Parathyroid adenoma (tissue), 2 donors: ENCODE results near the gene UGT1A9.
"Not testable (repeated sequence)": the region's sequence is repeated elsewhere in the genome, so short reads cannot be mapped to it uniquely, and the experiment has no call there.

Experiments used
- H2AFZ ChIP-seq: fragments of 300-600 bp; sonication (generic); one replicate; pipeline ENCODE4 v1.7.0; 2017; ENCODE audit warnings: antibody characterized with exemption, mild to moderate bottlenecking
- H3K27ac ChIP-seq: fragments of 300-600 bp; sonication (generic); one replicate; pipeline ENCODE4 v1.7.0; 2017
- H3K27me3 ChIP-seq: fragments of 300-600 bp; sonication (generic); one replicate; pipeline ENCODE4 v1.7.0; 2017; ENCODE audit warnings: low read length; ENCODE audit not compliant: control insufficient read depth, insufficient read depth
- H3K36me3 ChIP-seq: fragments of 300-600 bp; sonication (generic); one replicate; pipeline ENCODE4 v1.7.0; 2017; ENCODE audit warnings: low read length; ENCODE audit not compliant: control insufficient read depth, insufficient read depth
- H3K4me1 ChIP-seq: fragments of 300-600 bp; sonication (generic); one replicate; pipeline ENCODE4 v1.7.0; 2017; ENCODE audit warnings: control low read depth
- H3K4me2 ChIP-seq: fragments of 300-600 bp; sonication (generic); one replicate; pipeline ENCODE4 v1.7.0; 2017; ENCODE audit warnings: low read length
- H3K4me3 ChIP-seq: fragments of 300-600 bp; sonication (generic); one replicate; pipeline ENCODE4 v1.7.0; 2017; ENCODE audit warnings: low read depth, low read length
- H3K79me2 ChIP-seq: fragments of 300-600 bp; sonication (generic); one replicate; pipeline ENCODE4 v1.7.0; 2017; ENCODE audit warnings: control low read depth
- H3K9ac ChIP-seq: fragments of 300-600 bp; sonication (generic); one replicate; pipeline ENCODE4 v1.7.0; 2017; ENCODE audit warnings: mild to moderate bottlenecking
- H3K9me3 ChIP-seq: fragments of 300-600 bp; sonication (generic); one replicate; pipeline ENCODE4 v1.7.0; 2017; ENCODE audit warnings: low read length; ENCODE audit not compliant: control insufficient read depth
- TF ChIP-seq, protein P1 (sequence below): fragments of 300-600 bp; sonication (generic); IDR thresholded peaks from one replicate; pipeline ENCODE4 v1.7.0; 2017; ENCODE audit warnings: antibody characterized with exemption, mild to moderate bottlenecking
- donor health status: primary hyperparathyroidism.

Gene UGT1A9

DNA sequence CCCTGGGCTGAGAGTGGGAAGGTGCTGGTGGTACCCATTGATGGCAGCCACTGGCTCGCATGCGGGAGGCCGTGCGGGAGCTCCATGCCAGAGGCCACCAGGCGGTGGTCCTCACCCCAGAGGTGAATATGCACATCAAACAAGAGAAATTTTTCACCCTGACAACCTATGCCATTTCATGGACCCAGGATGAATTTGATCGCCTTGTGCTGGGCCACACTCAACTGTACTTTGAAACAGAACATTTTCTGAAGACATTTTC lies 75.5 kb downstream of the UGT1A9 start:
- Histone ChIP-seq H3K4me2 (no peak overlapping the region), H3K27ac (no peak overlapping the region), H3K9ac (no peak overlapping the region), H3K36me3 (no peaks in the 10 kb centered on the region), H3K4me1 (no peaks in the 10 kb centered on the region), H2AFZ (no peak overlapping the region), H3K9me3 (no peaks in the 10 kb centered on the region), H3K4me3 (no peak overlapping the region), H3K27me3 (no peaks in the 10 kb centered on the region), H3K79me2 (no peaks in the 10 kb centered on the region)
- TF ChIP-seq, protein P1, sequence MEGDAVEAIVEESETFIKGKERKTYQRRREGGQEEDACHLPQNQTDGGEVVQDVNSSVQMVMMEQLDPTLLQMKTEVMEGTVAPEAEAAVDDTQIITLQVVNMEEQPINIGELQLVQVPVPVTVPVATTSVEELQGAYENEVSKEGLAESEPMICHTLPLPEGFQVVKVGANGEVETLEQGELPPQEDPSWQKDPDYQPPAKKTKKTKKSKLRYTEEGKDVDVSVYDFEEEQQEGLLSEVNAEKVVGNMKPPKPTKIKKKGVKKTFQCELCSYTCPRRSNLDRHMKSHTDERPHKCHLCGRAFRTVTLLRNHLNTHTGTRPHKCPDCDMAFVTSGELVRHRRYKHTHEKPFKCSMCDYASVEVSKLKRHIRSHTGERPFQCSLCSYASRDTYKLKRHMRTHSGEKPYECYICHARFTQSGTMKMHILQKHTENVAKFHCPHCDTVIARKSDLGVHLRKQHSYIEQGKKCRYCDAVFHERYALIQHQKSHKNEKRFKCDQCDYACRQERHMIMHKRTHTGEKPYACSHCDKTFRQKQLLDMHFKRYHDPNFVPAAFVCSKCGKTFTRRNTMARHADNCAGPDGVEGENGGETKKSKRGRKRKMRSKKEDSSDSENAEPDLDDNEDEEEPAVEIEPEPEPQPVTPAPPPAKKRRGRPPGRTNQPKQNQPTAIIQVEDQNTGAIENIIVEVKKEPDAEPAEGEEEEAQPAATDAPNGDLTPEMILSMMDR = no peak

DNA sequence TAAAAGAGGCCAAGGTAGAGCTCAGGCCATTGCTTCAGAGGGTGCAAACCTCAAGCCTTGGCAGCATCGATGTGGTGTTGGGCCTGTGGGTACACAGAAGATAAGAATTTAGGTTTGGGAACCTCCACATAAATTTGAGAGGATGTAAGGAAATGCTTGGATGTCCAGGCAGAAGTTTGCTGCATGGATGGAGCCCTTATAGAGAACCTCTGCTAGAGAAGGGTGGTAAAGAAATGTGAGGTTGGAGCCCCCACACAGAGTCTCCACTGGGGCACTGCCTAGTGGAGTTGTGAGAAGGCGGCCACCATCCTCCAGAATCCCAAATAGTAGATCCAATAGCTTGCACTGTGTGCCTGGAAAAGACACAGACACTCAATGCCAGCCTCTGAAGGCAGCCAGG lies 79.0 kb downstream of the UGT1A9 start:
- H3K4me3 ChIP-seq, H3K4me2 ChIP-seq, H3K9ac ChIP-seq, H3K79me2 ChIP-seq, H3K9me3 ChIP-seq, H3K36me3 ChIP-seq, H3K27me3 ChIP-seq, H3K27ac ChIP-seq, H2AFZ ChIP-seq, H3K4me1 ChIP-seq: not testable (repeated sequence)

DNA sequence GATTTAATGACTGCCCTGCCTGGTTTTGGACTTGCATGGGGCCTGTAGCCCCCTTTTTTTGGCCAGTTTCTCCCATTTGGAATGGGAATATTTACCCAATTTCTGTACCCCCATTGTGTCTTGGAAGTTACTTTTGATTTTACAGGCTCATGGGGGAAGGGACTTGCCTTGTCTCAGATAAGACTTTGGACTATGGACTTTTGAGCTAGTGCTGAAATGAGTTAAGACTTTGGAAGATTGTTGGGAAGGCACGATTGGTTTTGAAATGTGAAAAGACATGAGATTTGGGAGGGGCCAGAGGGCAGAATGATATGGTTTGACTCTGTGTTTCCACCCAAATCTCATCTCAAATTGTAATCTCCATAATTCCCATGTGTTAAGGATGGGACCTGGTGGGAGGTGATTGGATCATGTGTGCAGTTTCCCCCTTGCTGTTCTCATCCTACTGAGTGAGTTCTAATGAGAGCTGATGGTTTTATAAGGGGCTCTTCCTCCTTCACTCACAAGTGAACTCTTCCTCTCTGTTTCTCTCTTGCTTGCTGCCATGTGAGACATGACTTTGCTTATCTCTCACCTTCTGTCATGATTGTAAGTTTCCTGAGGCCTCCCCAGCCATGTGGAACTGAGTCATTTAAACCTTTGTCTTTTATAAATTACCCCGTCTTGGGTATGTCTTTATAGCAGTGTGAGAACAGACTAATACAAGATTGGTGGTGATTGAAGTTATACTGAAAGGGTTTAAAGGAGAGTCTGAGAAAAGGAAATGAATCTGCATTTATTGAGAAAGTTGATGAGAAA lies 79.7 kb downstream of the UGT1A9 start:
- not testable (repeated sequence) for H3K27ac ChIP-seq, H3K79me2 ChIP-seq, H2AFZ ChIP-seq, H3K27me3 ChIP-seq, H3K9ac ChIP-seq, H3K4me1 ChIP-seq, H3K36me3 ChIP-seq, H3K4me2 ChIP-seq, H3K4me3 ChIP-seq, H3K9me3 ChIP-seq

DNA sequence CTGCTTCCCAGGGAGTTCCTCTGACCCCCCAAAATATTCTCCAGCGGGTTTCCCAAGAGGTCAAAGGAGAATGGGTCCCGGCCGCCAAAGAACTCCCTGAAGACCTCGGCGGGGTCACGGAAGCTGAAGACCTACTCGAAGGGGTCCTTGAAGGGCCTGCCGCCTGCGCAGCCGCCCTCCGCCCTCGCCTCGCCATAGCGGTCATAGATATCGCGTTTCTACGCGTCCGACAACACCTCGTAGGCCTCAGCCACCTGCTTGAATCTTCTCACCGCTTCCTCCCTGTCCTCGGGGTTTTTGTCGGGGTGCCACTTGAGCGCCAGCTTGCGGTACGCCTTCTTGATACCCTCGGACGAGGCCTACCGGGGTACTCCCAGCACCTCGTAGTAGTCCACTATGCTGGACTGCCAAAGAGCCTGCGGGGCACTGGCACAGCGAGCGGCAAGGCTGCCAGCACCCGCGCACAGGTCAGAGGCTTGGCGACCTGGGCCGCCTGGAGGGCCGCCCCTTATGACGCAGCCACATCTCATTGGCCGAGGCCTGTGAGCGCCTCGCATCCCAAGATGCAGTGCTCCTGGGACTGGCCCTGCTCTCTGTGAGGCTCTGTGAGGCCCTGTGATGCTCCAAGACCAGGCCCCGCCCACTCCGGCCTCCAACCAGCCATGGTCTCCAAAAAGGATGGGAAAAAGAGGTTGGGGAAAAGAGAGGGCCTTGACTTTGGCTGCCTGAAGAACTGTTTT lies 83.3 kb downstream of the UGT1A9 start:
- Histone ChIP-seq H3K79me2 (no peaks in the 10 kb centered on the region), H3K27ac (no peak overlapping the region), H3K4me1 (no peaks in the 10 kb centered on the region), H3K4me3 (no peak overlapping the region), H3K36me3 (no peaks in the 10 kb centered on the region), H3K9ac (no peak overlapping the region), H3K9me3 (no peaks in the 10 kb centered on the region), H3K4me2 (no peak overlapping the region), H3K27me3 (no peaks in the 10 kb centered on the region), H2AFZ (no peak overlapping the region)
- TF ChIP-seq, protein P1 = no peak

DNA sequence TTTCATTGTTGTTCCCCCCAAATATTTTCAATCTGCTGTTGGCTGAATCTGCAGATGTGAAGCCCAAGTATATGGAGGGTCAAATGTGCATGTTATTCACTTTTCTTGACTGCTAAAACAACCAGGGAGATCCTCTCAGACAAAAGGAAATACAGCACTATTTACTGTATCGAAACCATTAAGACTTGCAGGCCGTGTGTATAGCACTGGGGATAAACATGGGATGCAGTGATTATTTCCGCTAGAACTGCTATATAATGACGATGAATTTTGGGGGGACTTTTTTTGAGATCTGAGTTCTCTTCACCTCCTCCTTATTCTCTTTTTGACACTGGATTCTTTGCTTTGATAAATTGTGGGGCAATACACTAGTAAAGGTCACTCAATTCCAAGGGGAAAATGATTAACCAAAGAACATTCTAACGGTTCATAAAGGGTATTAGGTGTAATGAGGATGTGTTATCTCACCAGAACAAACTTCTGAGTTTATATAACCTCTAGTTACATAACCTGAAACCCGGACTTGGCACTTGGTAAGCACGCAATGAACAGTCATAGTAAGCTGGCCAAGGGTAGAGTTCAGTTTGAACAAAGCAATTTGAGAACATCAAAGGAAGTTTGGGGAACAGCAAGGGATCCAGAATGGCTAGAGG lies 84.9 kb downstream of the UGT1A9 start:
- Histone ChIP-seq H3K9me3 (no peaks in the 10 kb centered on the region), H3K79me2 (no peaks in the 10 kb centered on the region)

More for the DNA sequence above, 84.9 kb downstream of the UGT1A9 start:
- TF ChIP-seq, protein P1 = no peak
- H3K4me3 ChIP-seq = no peak overlapping the region
- H3K36me3 ChIP-seq = no peaks in the 10 kb centered on the region
- no peaks in the 10 kb centered on the region for H3K4me1 ChIP-seq
- H3K4me2 ChIP-seq = no peak overlapping the region
- no peak overlapping the region for H2AFZ ChIP-seq
- no peak overlapping the region for H3K27ac ChIP-seq
- no peak overlapping the region for H3K9ac ChIP-seq
- no peaks in the 10 kb centered on the region for H3K27me3 ChIP-seq
